SK-N-SH treated with all-trans-retinoic acid at 6 μM for 48 hours (cell line): Measurements from ENCODE around the gene POU5F1.

Source experiments
- CSDC2 ChIP-seq: fragments of 250-450 bp; sonication (Bioruptor Pico); IDR thresholded peaks from 2 replicates; pipeline ENCODE4 v1.5.0; 2020; ENCODE audit warnings: mild to moderate bottlenecking, moderate library complexity
- OSR1 ChIP-seq: fragments of 250-450 bp; sonication (Bioruptor Pico); IDR thresholded peaks from 2 replicates; pipeline ENCODE4 v1.8.0; 2022; ENCODE audit warnings: moderate library complexity, mild to moderate bottlenecking, inconsistent platforms
- PATZ1 ChIP-seq: fragments of 250-450 bp; sonication (Bioruptor Pico); IDR thresholded peaks from 2 replicates; pipeline ENCODE4 v1.8.0; 2020; ENCODE audit warnings: mild to moderate bottlenecking, moderate library complexity, borderline replicate concordance
- RARB ChIP-seq: fragments of 250-450 bp; sonication (Bioruptor Pico); IDR thresholded peaks from 2 replicates; pipeline ENCODE4 v1.8.0; 2021; ENCODE audit warnings: mild to moderate bottlenecking, moderate library complexity
- ZC3H10 ChIP-seq: fragments of 250-450 bp; sonication (Bioruptor Pico); IDR thresholded peaks from 2 replicates; pipeline ENCODE4 v1.5.1; 2021; ENCODE audit warnings: mild to moderate bottlenecking, moderate library complexity
- ZFP30 ChIP-seq: fragments of 450-650 bp; formaldehyde crosslinking; IDR thresholded peaks from 2 replicates; pipeline ENCODE4 v1.5.0; 2022; ENCODE audit warnings: mild to moderate bottlenecking, moderate library complexity
- TF ChIP-seq, protein P1 (sequence below): fragments of 250-450 bp; sonication (Bioruptor Pico); IDR thresholded peaks from 2 replicates; pipeline ENCODE4 v1.5.1; 2020; ENCODE audit warnings: low read depth, mild to moderate bottlenecking, moderate library complexity
- TF ChIP-seq, protein P2 (sequence below): fragments of 250-450 bp; sonication (Bioruptor Pico); IDR thresholded peaks from 2 replicates; pipeline ENCODE4 v1.5.0; 2020; ENCODE audit warnings: mild to moderate bottlenecking, moderate library complexity

GRCh38 chr6:31179896-31180295 is 9.4 kb upstream of the POU5F1 start:
- TF ChIP-seq CSDC2 (CRISPR knock-in tag) (no peak), ZFP30 (CRISPR knock-in tag) (no peak), RARB (CRISPR knock-in tag) (no peak), ZC3H10 (no peak), OSR1 (no peak), PATZ1 (CRISPR knock-in tag) (no peak)
- TF ChIP-seq, protein P1, sequence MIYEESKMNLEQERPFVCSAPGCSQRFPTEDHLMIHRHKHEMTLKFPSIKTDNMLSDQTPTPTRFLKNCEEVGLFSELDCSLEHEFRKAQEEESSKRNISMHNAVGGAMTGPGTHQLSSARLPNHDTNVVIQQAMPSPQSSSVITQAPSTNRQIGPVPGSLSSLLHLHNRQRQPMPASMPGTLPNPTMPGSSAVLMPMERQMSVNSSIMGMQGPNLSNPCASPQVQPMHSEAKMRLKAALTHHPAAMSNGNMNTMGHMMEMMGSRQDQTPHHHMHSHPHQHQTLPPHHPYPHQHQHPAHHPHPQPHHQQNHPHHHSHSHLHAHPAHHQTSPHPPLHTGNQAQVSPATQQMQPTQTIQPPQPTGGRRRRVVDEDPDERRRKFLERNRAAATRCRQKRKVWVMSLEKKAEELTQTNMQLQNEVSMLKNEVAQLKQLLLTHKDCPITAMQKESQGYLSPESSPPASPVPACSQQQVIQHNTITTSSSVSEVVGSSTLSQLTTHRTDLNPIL: no peak
- TF ChIP-seq, protein P2, sequence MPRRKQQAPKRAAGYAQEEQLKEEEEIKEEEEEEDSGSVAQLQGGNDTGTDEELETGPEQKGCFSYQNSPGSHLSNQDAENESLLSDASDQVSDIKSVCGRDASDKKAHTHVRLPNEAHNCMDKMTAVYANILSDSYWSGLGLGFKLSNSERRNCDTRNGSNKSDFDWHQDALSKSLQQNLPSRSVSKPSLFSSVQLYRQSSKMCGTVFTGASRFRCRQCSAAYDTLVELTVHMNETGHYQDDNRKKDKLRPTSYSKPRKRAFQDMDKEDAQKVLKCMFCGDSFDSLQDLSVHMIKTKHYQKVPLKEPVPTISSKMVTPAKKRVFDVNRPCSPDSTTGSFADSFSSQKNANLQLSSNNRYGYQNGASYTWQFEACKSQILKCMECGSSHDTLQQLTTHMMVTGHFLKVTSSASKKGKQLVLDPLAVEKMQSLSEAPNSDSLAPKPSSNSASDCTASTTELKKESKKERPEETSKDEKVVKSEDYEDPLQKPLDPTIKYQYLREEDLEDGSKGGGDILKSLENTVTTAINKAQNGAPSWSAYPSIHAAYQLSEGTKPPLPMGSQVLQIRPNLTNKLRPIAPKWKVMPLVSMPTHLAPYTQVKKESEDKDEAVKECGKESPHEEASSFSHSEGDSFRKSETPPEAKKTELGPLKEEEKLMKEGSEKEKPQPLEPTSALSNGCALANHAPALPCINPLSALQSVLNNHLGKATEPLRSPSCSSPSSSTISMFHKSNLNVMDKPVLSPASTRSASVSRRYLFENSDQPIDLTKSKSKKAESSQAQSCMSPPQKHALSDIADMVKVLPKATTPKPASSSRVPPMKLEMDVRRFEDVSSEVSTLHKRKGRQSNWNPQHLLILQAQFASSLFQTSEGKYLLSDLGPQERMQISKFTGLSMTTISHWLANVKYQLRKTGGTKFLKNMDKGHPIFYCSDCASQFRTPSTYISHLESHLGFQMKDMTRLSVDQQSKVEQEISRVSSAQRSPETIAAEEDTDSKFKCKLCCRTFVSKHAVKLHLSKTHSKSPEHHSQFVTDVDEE: no peak
